ENCODE data around the gene CLASP1.
"Not testable (repeated sequence)": the region's sequence is repeated elsewhere in the genome, so short reads cannot be mapped to it uniquely, and the experiment has no call there.

CLASP1 gene

GRCh38 chr2:121662656-121663055, 13.4 kb upstream of the CLASP1 start:
- no peak for DNase-seq (ENCODE audit: low read depth)

- DNase-seq (ENCODE audit: low read depth) = no peak
Observed at GRCh38 chr2:121659933-121660332, 10.7 kb upstream of the CLASP1 start.

- not testable (repeated sequence) for DNase-seq (ENCODE audit: low read depth)
Observed at GRCh38 chr2:121658393-121658792, 9.1 kb upstream of the CLASP1 start.

GRCh38 chr2:121653035-121653434, 3.8 kb upstream of the CLASP1 start:
- no peak for DNase-seq (ENCODE audit: low read depth)

GRCh38 chr2:121650315-121650930, 1.2 kb upstream of the CLASP1 start:
- DNase-seq (ENCODE audit: low read depth) = no peak

GRCh38 chr2:121649596-121650314, 493 bp upstream of the CLASP1 start:
- peak; percentile 97 for DNase-seq (ENCODE audit: low read depth)

- DNase-seq (ENCODE audit: low read depth) = peak; percentile 30
Observed at GRCh38 chr2:121648206-121649148, 785 bp downstream of the CLASP1 start.

GRCh38 chr2:121647396-121647795, 1.9 kb downstream of the CLASP1 start:
- no peak for DNase-seq (ENCODE audit: low read depth)

GRCh38 chr2:121644715-121645114, 4.5 kb downstream of the CLASP1 start:
- no peak for DNase-seq (ENCODE audit: low read depth)

GRCh38 chr2:121643877-121644276, 5.4 kb downstream of the CLASP1 start:
- no peak for DNase-seq (ENCODE audit: low read depth)

- DNase-seq (ENCODE audit: low read depth) = no peak
Observed at GRCh38 chr2:121640380-121641316, 8.6 kb downstream of the CLASP1 start.

GRCh38 chr2:121639846-121640245, 9.4 kb downstream of the CLASP1 start:
- DNase-seq (ENCODE audit: low read depth) = not testable (repeated sequence)

GRCh38 chr2:121638333-121638732, 10.9 kb downstream of the CLASP1 start:
- DNase-seq (ENCODE audit: low read depth) = no peak

- DNase-seq (ENCODE audit: low read depth) = no peak
Observed at GRCh38 chr2:121635371-121635770, 13.9 kb downstream of the CLASP1 start.

GRCh38 chr2:121634354-121635307, 14.6 kb downstream of the CLASP1 start:
- DNase-seq (ENCODE audit: low read depth) = no peak

- DNase-seq (ENCODE audit: low read depth) = no peak
Observed at GRCh38 chr2:121633463-121633862, 15.8 kb downstream of the CLASP1 start.

- no peak for DNase-seq (ENCODE audit: low read depth)
Observed at GRCh38 chr2:121627525-121628050, 21.7 kb downstream of the CLASP1 start.

- no peak for DNase-seq (ENCODE audit: low read depth)
Observed at GRCh38 chr2:121626777-121627524, 22.3 kb downstream of the CLASP1 start.

GRCh38 chr2:121625953-121626352, 23.3 kb downstream of the CLASP1 start:
- DNase-seq (ENCODE audit: low read depth) = no peak

All from T-helper 22 cell (primary cell).